ENCODE measurements around the gene KRTDAP.

Gene KRTDAP
- total RNA-seq = 0 reads per million in 2 experiments

- DNase-seq (ENCODE audit: low read depth) = no peak
Observed at GRCh38 chr19:35490364-35490763, at the start of gene KRTDAP. Gene KRTDAP (minus strand): TSS chr19:35490464. CDS start chr19:35490442, 22 bp downstream.

GRCh38 chr19:35539850-35540249 lies 49.6 kb upstream of the KRTDAP start:
- DNase-seq (ENCODE audit: low read depth) = no peak

- DNase-seq (ENCODE audit: low read depth) = no peak
Observed at GRCh38 chr19:35539314-35539713, 49.0 kb upstream of the KRTDAP start.

GRCh38 chr19:35534803-35535480 lies 44.7 kb upstream of the KRTDAP start:
- no peak for DNase-seq (ENCODE audit: low read depth)

GRCh38 chr19:35533822-35534392 lies 43.6 kb upstream of the KRTDAP start:
- peak; percentile 21 for DNase-seq (ENCODE audit: low read depth)

GRCh38 chr19:35533201-35533821 lies 43.0 kb upstream of the KRTDAP start, which contains the start of gene GAPDHS:
Gene GAPDHS (plus strand): TSS chr19:35533456. CDS start chr19:35533528, 72 bp downstream.
- no peak for DNase-seq (ENCODE audit: low read depth)

- DNase-seq (ENCODE audit: low read depth) = no peak
Observed at GRCh38 chr19:35531291-35531690, 41.0 kb upstream of the KRTDAP start.

- DNase-seq (ENCODE audit: low read depth) = no peak
Observed at GRCh38 chr19:35529241-35530218, 39.3 kb upstream of the KRTDAP start.

GRCh38 chr19:35528218-35529038 lies 38.2 kb upstream of the KRTDAP start, which contains the start of gene SBSN:
Gene SBSN (minus strand): TSS chr19:35528311. CDS start chr19:35528281, 30 bp downstream.
- DNase-seq (ENCODE audit: low read depth) = no peak

GRCh38 chr19:35525873-35526272 lies 35.6 kb upstream of the KRTDAP start:
- no peak for DNase-seq (ENCODE audit: low read depth)

GRCh38 chr19:35524181-35524837 lies 34.0 kb upstream of the KRTDAP start:
- no peak for DNase-seq (ENCODE audit: low read depth)

GRCh38 chr19:35522745-35523327 lies 32.6 kb upstream of the KRTDAP start:
- DNase-seq (ENCODE audit: low read depth) = no peak

GRCh38 chr19:35521124-35521743 lies 31.0 kb upstream of the KRTDAP start:
- DNase-seq (ENCODE audit: low read depth) = no peak

GRCh38 chr19:35519291-35519690 lies 29.0 kb upstream of the KRTDAP start:
- DNase-seq (ENCODE audit: low read depth) = no peak

- no peak for DNase-seq (ENCODE audit: low read depth)
Observed at GRCh38 chr19:35518313-35518712, 28.0 kb upstream of the KRTDAP start.

GRCh38 chr19:35517342-35517741 lies 27.1 kb upstream of the KRTDAP start:
- no peak for DNase-seq (ENCODE audit: low read depth)

GRCh38 chr19:35516310-35516709 lies 26.0 kb upstream of the KRTDAP start:
- DNase-seq (ENCODE audit: low read depth) = no peak

- DNase-seq (ENCODE audit: low read depth) = no peak
Observed at GRCh38 chr19:35514282-35514809, 24.1 kb upstream of the KRTDAP start.

GRCh38 chr19:35513628-35514281 lies 23.5 kb upstream of the KRTDAP start, which contains the start of gene DMKN:
Gene DMKN (minus strand): TSS chr19:35513649. CDS start chr19:35513475, 174 bp downstream.
- DNase-seq (ENCODE audit: low read depth) = no peak

All from T follicular helper cell (primary cell).